Hepatocyte (in vitro differentiated cells): ENCODE measurements around the gene ADGRG7.
A peak's percentile ranks its signal among the peaks of the same experiment; 100 is the strongest.

Source experiments
- CTCF ChIP-seq: fragments of 200-600 bp; sonication (generic); IDR thresholded peaks from 2 replicates; pipeline ENCODE4 v1.5.1; 2016; ENCODE audit warnings: antibody characterized with exemption, mild to moderate bottlenecking; ENCODE audit not compliant: poor library complexity
- EZH2 ChIP-seq: fragments of 200-600 bp; sonication (generic); IDR thresholded peaks from 2 replicates; pipeline ENCODE4 v1.6.1; 2016; ENCODE audit warnings: antibody characterized with exemption, mild to moderate bottlenecking, borderline replicate concordance
- EZH2phosphoT487 ChIP-seq: fragments of 200-600 bp; sonication (generic); IDR thresholded peaks from one replicate; pipeline ENCODE4 v1.6.1; 2018; ENCODE audit warnings: antibody characterized with exemption, mild to moderate bottlenecking, low read depth, moderate library complexity; ENCODE audit not compliant: unreplicated experiment, severe bottlenecking

DNA sequence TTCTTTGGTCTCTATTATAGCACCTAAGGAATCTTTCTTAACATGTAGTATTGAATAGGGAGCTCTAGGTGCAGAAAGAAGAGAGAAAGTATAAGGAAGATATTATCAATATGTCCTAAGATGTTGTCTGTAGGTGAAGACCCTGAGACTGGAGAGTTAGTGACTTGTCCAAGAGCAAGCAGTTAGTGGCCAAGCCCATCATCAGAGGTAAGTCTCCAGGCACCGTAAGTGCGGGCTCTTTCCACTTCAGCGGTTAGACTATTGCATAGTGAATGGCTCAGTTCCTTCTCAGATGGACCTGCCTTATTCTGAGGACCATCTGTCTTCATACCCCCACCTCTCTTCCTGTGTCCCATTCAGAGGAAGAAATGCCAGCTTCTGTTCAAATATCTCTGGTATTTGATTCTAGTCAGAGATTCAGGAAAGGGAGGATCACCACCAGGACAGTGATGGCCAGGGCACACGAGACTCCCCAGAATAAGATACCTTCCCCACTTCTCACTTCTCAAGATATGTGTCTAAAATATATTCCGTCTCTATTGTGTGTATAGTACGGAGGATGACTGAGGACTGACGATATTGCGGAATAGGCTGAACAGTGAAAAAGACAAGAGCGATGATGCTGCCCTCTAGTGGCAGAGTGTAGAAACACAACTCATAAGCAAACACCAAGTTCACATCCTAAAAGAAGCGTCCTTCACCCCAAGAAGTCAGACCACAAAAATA lies 19.1 kb upstream of the ADGRG7 start:
- TF ChIP-seq CTCF (peak; percentile 87), EZH2 (no peak), EZH2phosphoT487 (no peak)
